ENCODE measurements around the gene ZNF558. TPM values are rescaled to one million over a fixed set of nuclear protein-coding genes. Genes with fewer than 3 reads are reported as not detected.
"Not testable (repeated sequence)": the region's sequence is repeated elsewhere in the genome, so short reads cannot be mapped to it uniquely, and the experiment has no call there.

Gene ZNF558
- total RNA-seq, 5 donors from 2014 or later (not counting 1 experiment from before 2014, with no cell fraction given): 23.7 to 42.2 (median 40.2) TPM

- peaks cover 20 to 58% (median 55%) of the 10 kb centered on the region in 3 donors for H3K9me3 Mint-ChIP-seq
- Histone ChIP-seq H3K36me3 (ENCODE audit: control insufficient read depth in 2 of 2, extremely low read depth in 1 of 2, insufficient read depth in 1 of 2, low read length in 1 of 2) (peaks cover 7 to 64% of the 10 kb centered on the region in 2 donors), H3K4me1 (ENCODE audit: control insufficient read depth in 1 of 2, extremely low read depth in 1 of 2, insufficient read depth in 2 of 2, low read length in 2 of 2) (no peaks in the 10 kb centered on the region), H3K9me3 (peaks cover 36% of the 10 kb centered on the region), H3K27ac (ENCODE audit: low read length) (no peak overlapping the region), H3K4me3 (ENCODE audit: control insufficient read depth in 1 of 2, extremely low read depth in 1 of 2, low read length in 1 of 2) (no peak overlapping the region), H3K27me3 (replicated peaks in 1 of 2; ENCODE audit: control insufficient read depth in 2 of 2, extremely low read depth in 1 of 2, insufficient read depth in 2 of 2, low read length in 1 of 2) (no peaks in the 10 kb centered on the region)
- no peaks in the 10 kb centered on the region for H3K27me3 Mint-ChIP-seq
- peaks cover 83% of the 10 kb centered on the region for H3K36me3 Mint-ChIP-seq
- no peak for ATAC-seq (replicated peaks in 1 of 4)
- ChIA-PET POLR2A (no interaction called here), CTCF (no interaction called here)
- no peak overlapping the region for H3K27ac Mint-ChIP-seq
- no peak for DNase-seq
- no peaks in the 10 kb centered on the region for H3K4me1 Mint-ChIP-seq
- 100% methylated on average over 1 of the region's 10 CpGs for WGBS (ENCODE audit: insufficient coverage)
- no peak overlapping the region for H3K4me3 Mint-ChIP-seq
Observed at GRCh38 chr19:8811315-8812172, 20.6 kb downstream of the ZNF558 start.

- WGBS (ENCODE audit: insufficient coverage): no CpG with 5 or more reads among the region's 1 CpG
- Histone ChIP-seq H3K4me1 (ENCODE audit: control insufficient read depth in 1 of 2, extremely low read depth in 1 of 2, insufficient read depth in 2 of 2, low read length in 2 of 2) (no peaks in the 10 kb centered on the region), H3K27me3 (replicated peaks in 1 of 2; ENCODE audit: control insufficient read depth in 2 of 2, extremely low read depth in 1 of 2, insufficient read depth in 2 of 2, low read length in 1 of 2) (no peaks in the 10 kb centered on the region), H3K36me3 (ENCODE audit: control insufficient read depth in 2 of 2, extremely low read depth in 1 of 2, insufficient read depth in 1 of 2, low read length in 1 of 2) (peaks cover 10 to 20% of the 10 kb centered on the region in 2 donors), H3K9me3 (peaks cover 18% of the 10 kb centered on the region), H3K27ac (ENCODE audit: low read length) (no peak overlapping the region), H3K4me3 (ENCODE audit: control insufficient read depth in 1 of 2, extremely low read depth in 1 of 2, low read length in 1 of 2) (no peak overlapping the region)
- POLR2A ChIA-PET: no interaction called here
- H3K4me3 Mint-ChIP-seq: no peak overlapping the region
- H3K27me3 Mint-ChIP-seq: no peaks in the 10 kb centered on the region
- ATAC-seq (replicated peaks in 1 of 4) (no peak), DNase-seq (no peak)
- H3K36me3 Mint-ChIP-seq: peaks cover 59% of the 10 kb centered on the region
- peaks cover 18 to 47% (median 43%) of the 10 kb centered on the region in 3 donors for H3K9me3 Mint-ChIP-seq
- H3K4me1 Mint-ChIP-seq: no peaks in the 10 kb centered on the region
- H3K27ac Mint-ChIP-seq: no peak overlapping the region
- CTCF ChIA-PET: no interaction called here
Observed at GRCh38 chr19:8806661-8807060, 25.4 kb downstream of the ZNF558 start.

GRCh38 chr19:8794823-8795222 is 37.3 kb downstream of the ZNF558 start:
- H3K36me3 Mint-ChIP-seq: peaks cover 4% of the 10 kb centered on the region
- DNase-seq (no peak), ATAC-seq (replicated peaks in 1 of 4) (no peak)
- no CpG with 5 or more reads among the region's 1 CpG for WGBS (ENCODE audit: insufficient coverage)
- H3K4me3 Mint-ChIP-seq: no peak overlapping the region
- H3K9me3 ChIP-seq: peaks cover 4% of the 10 kb centered on the region
- H3K9me3 Mint-ChIP-seq: peaks cover 6 to 17% (median 8%) of the 10 kb centered on the region in 3 donors
- ChIA-PET POLR2A (no interaction called here), CTCF (no interaction called here)
- peaks cover 0 to 12% of the 10 kb centered on the region in 2 experiments for H3K27me3 ChIP-seq (replicated peaks in 1 of 2; ENCODE audit: control insufficient read depth in 2 of 2, extremely low read depth in 1 of 2, insufficient read depth in 2 of 2, low read length in 1 of 2)
- no peaks in the 10 kb centered on the region for H3K36me3 ChIP-seq (ENCODE audit: control insufficient read depth in 2 of 2, extremely low read depth in 1 of 2, insufficient read depth in 1 of 2, low read length in 1 of 2)
- H3K27ac ChIP-seq (ENCODE audit: low read length): no peak overlapping the region
- H3K27ac Mint-ChIP-seq: no peak overlapping the region
- no peaks in the 10 kb centered on the region for H3K4me1 ChIP-seq (ENCODE audit: control insufficient read depth in 1 of 2, extremely low read depth in 1 of 2, insufficient read depth in 2 of 2, low read length in 2 of 2)
- H3K4me3 ChIP-seq (ENCODE audit: control insufficient read depth in 1 of 2, extremely low read depth in 1 of 2, low read length in 1 of 2): no peak overlapping the region
- peaks cover 0 to 3% of the 10 kb centered on the region in 2 donors for H3K27me3 Mint-ChIP-seq
- no peaks in the 10 kb centered on the region for H3K4me1 Mint-ChIP-seq

GRCh38 chr19:8773587-8773986 is 58.5 kb downstream of the ZNF558 start:
- H3K4me1 ChIP-seq (ENCODE audit: control insufficient read depth in 1 of 2, extremely low read depth in 1 of 2, insufficient read depth in 2 of 2, low read length in 2 of 2); H3K36me3 ChIP-seq (ENCODE audit: control insufficient read depth in 2 of 2, extremely low read depth in 1 of 2, insufficient read depth in 1 of 2, low read length in 1 of 2); H3K27me3 ChIP-seq (replicated peaks in 1 of 2; ENCODE audit: control insufficient read depth in 2 of 2, extremely low read depth in 1 of 2, insufficient read depth in 2 of 2, low read length in 1 of 2); H3K4me3 Mint-ChIP-seq; H3K27ac ChIP-seq (ENCODE audit: low read length); POLR2A ChIA-PET; H3K27ac Mint-ChIP-seq; H3K9me3 ChIP-seq; DNase-seq; H3K36me3 Mint-ChIP-seq; H3K4me3 ChIP-seq (ENCODE audit: control insufficient read depth in 1 of 2, extremely low read depth in 1 of 2, low read length in 1 of 2); CTCF ChIA-PET; H3K27me3 Mint-ChIP-seq; ATAC-seq (replicated peaks in 1 of 4); H3K4me1 Mint-ChIP-seq; H3K9me3 Mint-ChIP-seq: not testable (repeated sequence)
- whole genome bisulfite sequencing (ENCODE audit: insufficient coverage): no CpG with 5 or more reads among the region's 12 CpGs

GRCh38 chr19:8769265-8769664 is 62.8 kb downstream of the ZNF558 start:
- no CpG with 5 or more reads among the region's 8 CpGs for WGBS (ENCODE audit: insufficient coverage)
- H3K27ac Mint-ChIP-seq; ATAC-seq (replicated peaks in 1 of 4): not testable (repeated sequence)

GRCh38 chr19:8767257-8767656 is 64.8 kb downstream of the ZNF558 start:
- H3K27ac ChIP-seq (ENCODE audit: low read length); H3K36me3 ChIP-seq (ENCODE audit: control insufficient read depth in 2 of 2, extremely low read depth in 1 of 2, insufficient read depth in 1 of 2, low read length in 1 of 2); POLR2A ChIA-PET; H3K27ac Mint-ChIP-seq; H3K4me1 Mint-ChIP-seq; H3K27me3 ChIP-seq (replicated peaks in 1 of 2; ENCODE audit: control insufficient read depth in 2 of 2, extremely low read depth in 1 of 2, insufficient read depth in 2 of 2, low read length in 1 of 2); H3K4me1 ChIP-seq (ENCODE audit: control insufficient read depth in 1 of 2, extremely low read depth in 1 of 2, insufficient read depth in 2 of 2, low read length in 2 of 2); ATAC-seq (replicated peaks in 1 of 4); H3K9me3 Mint-ChIP-seq; CTCF ChIA-PET; H3K9me3 ChIP-seq; H3K36me3 Mint-ChIP-seq; H3K4me3 ChIP-seq (ENCODE audit: control insufficient read depth in 1 of 2, extremely low read depth in 1 of 2, low read length in 1 of 2); H3K4me3 Mint-ChIP-seq; H3K27me3 Mint-ChIP-seq: not testable (repeated sequence)
- 80% methylated on average over 4 of the region's 11 CpGs for WGBS (ENCODE audit: insufficient coverage)
- peak in 1 of 35 experiments; percentile 0 for DNase-seq

More at GRCh38 chr19:8769265-8769664, 62.8 kb downstream of the ZNF558 start:
- H3K36me3 Mint-ChIP-seq; H3K4me1 ChIP-seq (ENCODE audit: control insufficient read depth in 1 of 2, extremely low read depth in 1 of 2, insufficient read depth in 2 of 2, low read length in 2 of 2); DNase-seq; H3K27me3 ChIP-seq (replicated peaks in 1 of 2; ENCODE audit: control insufficient read depth in 2 of 2, extremely low read depth in 1 of 2, insufficient read depth in 2 of 2, low read length in 1 of 2); H3K36me3 ChIP-seq (ENCODE audit: control insufficient read depth in 2 of 2, extremely low read depth in 1 of 2, insufficient read depth in 1 of 2, low read length in 1 of 2); H3K4me3 ChIP-seq (ENCODE audit: control insufficient read depth in 1 of 2, extremely low read depth in 1 of 2, low read length in 1 of 2); H3K4me1 Mint-ChIP-seq; H3K9me3 ChIP-seq; H3K9me3 Mint-ChIP-seq; H3K27me3 Mint-ChIP-seq; POLR2A ChIA-PET; CTCF ChIA-PET; H3K4me3 Mint-ChIP-seq; H3K27ac ChIP-seq (ENCODE audit: low read length): not testable (repeated sequence)

Data from T-cell (primary cell).